ENCODE data around the gene IRGQ. TPM values are rescaled to one million over a fixed set of nuclear protein-coding genes. Genes with fewer than 3 reads are reported as not detected.

The IRGQ gene
- total and polyA plus RNA-seq, 8 donors = 2.0 to 57.1 (median 13.1) TPM

GRCh38 chr19:43616306-43616705, 20.4 kb upstream of the IRGQ start:
- Histone ChIP-seq H3K4me1 (peaks cover 0 to 38% (median 23%) of the 10 kb centered on the region in 4 donors), H3K9me3 (no peaks in the 10 kb centered on the region), H3K4me3 (no peak overlapping the region), H3K36me3 (peaks cover 20 to 32% (median 29%) of the 10 kb centered on the region in 4 donors), H3K27ac (no peak overlapping the region), H3K27me3 (no peaks in the 10 kb centered on the region)
- TF ChIP-seq EP300 (IDR thresholded peaks at IDR 0.05) (no peak), POLR2A (IDR thresholded peaks at IDR 0.05) (no peak), CTCF (IDR thresholded peaks at IDR 0.05) (no peak), POLR2AphosphoS5 (IDR thresholded peaks at IDR 0.05) (no peak)
- no peak for DNase-seq
- 58 to 90% (median 65%) methylated on average over 1 of the region's 1 CpG for WGBS, 5 donors
- intact Hi-C loops (cut with DNase I; ENCODE audit: low total_unique reads) = no loop called here

GRCh38 chr19:43612374-43612773, 16.4 kb upstream of the IRGQ start:
- intact Hi-C loops (cut with DNase I; ENCODE audit: low total_unique reads) = no loop called here
- H3K27ac ChIP-seq = no peak overlapping the region
- H3K9me3 ChIP-seq = no peaks in the 10 kb centered on the region
- peaks cover 30 to 53% (median 43%) of the 10 kb centered on the region in 4 donors for H3K36me3 ChIP-seq
- TF ChIP-seq POLR2A (IDR thresholded peaks at IDR 0.05) = no peak
- TF ChIP-seq CTCF (IDR thresholded peaks at IDR 0.05) = no peak
- no peak for TF ChIP-seq POLR2AphosphoS5 (IDR thresholded peaks at IDR 0.05)
- TF ChIP-seq EP300 (IDR thresholded peaks at IDR 0.05) = no peak
- no peak overlapping the region for H3K4me3 ChIP-seq
- no peaks in the 10 kb centered on the region for H3K27me3 ChIP-seq
- WGBS, 5 donors = 90 to 97% (median 95%) methylated on average over 9 to 12 of the region's 12 CpGs
- peaks cover 0 to 15% (median 6%) of the 10 kb centered on the region in 4 donors for H3K4me1 ChIP-seq
- DNase-seq = no peak

GRCh38 chr19:43611788-43612187, 15.9 kb upstream of the IRGQ start, which contains the start of gene SRRM5:
Gene SRRM5 (plus strand): TSS chr19:43612088. CDS start chr19:43612122, 34 bp downstream.
- peaks cover 30 to 59% (median 49%) of the 10 kb centered on the region in 4 donors for H3K36me3 ChIP-seq
- no peak for TF ChIP-seq POLR2AphosphoS5 (IDR thresholded peaks at IDR 0.05)
- no peak for TF ChIP-seq CTCF (IDR thresholded peaks at IDR 0.05)
- no peak for TF ChIP-seq POLR2A (IDR thresholded peaks at IDR 0.05)
- no peak for TF ChIP-seq EP300 (IDR thresholded peaks at IDR 0.05)
- 87 to 100% (median 94%) methylated on average over 3 of the region's 3 CpGs for WGBS, 5 donors

GRCh38 chr19:43610493-43610892, 14.6 kb upstream of the IRGQ start:
- H3K36me3 ChIP-seq = peaks cover 30 to 63% (median 52%) of the 10 kb centered on the region in 4 donors
- H3K4me1 ChIP-seq = peaks cover 0 to 6% (median 2%) of the 10 kb centered on the region in 4 donors
- WGBS, 5 donors = 55 to 82% (median 69%) methylated on average over 3 of the region's 3 CpGs
- no peak overlapping the region for H3K4me3 ChIP-seq
- DNase-seq = no peak
- H3K9me3 ChIP-seq = no peaks in the 10 kb centered on the region
- no peaks in the 10 kb centered on the region for H3K27me3 ChIP-seq
- intact Hi-C loops (cut with DNase I; ENCODE audit: low total_unique reads) = no loop called here
- H3K27ac ChIP-seq = no peak overlapping the region
- TF ChIP-seq EP300 (IDR thresholded peaks at IDR 0.05) = no peak
- TF ChIP-seq CTCF (IDR thresholded peaks at IDR 0.05) = no peak
- no peak for TF ChIP-seq POLR2AphosphoS5 (IDR thresholded peaks at IDR 0.05)
- no peak for TF ChIP-seq POLR2A (IDR thresholded peaks at IDR 0.05)

More at GRCh38 chr19:43611788-43612187, 15.9 kb upstream of the IRGQ start, which contains the start of gene SRRM5:
- Histone ChIP-seq H3K4me1 (peaks cover 0 to 15% (median 6%) of the 10 kb centered on the region in 4 donors), H3K27ac (no peak within 1 kb of the TSS), H3K9me3 (no peaks in the 10 kb centered on the region), H3K27me3 (no peaks in the 10 kb centered on the region), H3K4me3 (no peak within 1 kb of the TSS)
- intact Hi-C loops (cut with DNase I; ENCODE audit: low total_unique reads) = no loop called here
- no peak for DNase-seq

Data from stomach (tissue), 9 donors.